OCI-M1 (cell line): ENCODE data around the gene C20orf144.

Experiments
- DNase-seq: peaks from one replicate; lab custom pipeline; 2025; lab: John Stamatoyannopoulos, UW

C20orf144 gene

DNA sequence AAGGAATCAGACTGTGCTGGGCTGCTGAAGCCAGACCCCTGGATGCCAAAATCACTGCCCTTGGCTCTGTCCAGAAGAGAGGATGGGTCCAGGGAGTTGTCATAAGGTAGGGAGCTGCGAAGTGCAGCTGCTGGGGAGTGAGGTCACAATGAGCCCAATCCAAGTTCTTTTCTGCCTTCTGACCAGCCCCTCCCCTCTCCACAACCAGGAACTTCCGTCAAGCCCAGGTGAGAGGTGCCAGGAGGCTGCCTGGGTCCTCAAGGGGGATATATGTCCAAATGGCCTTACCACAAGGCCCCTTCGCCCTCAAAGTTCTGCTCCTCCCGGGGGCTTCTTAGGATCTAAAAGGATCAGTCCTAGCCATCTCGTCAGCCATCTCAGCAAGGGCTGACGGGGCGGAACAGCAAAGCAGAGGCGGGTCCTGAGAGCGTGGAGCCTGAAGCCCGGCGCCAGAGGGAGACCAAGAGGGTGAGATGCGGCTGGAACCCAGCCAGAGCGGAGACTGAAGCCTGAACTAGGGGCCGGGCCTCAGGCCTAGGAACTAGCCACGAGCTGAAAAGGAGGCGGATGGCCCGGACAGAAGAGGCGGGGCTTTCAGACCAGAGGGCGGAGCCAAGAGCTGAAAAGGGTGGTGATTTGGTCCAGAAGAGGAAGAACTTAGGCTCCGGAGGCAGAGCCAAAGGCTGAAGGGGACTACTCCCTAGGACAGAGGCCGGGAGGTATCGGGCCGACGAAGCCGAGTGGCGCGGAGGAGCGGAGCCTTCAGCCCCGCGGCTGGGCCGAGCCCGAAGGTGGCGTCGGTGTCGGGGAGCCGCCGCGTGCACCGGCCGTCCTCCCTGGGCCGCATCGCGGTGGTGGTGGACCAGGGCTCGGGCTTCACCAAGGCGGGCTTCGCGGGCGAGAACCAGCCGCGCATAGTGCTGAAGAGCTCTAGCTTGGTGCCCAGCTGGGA, 4.4 kb downstream of the C20orf144 start, which contains the start of gene ACTL10:
Gene ACTL10, plus strand, starts transcription at position 651 of the 952 bp plus-strand sequence. CDS start 555 bp downstream, outside the sequence.
- DNase-seq = peak; percentile 99

DNA sequence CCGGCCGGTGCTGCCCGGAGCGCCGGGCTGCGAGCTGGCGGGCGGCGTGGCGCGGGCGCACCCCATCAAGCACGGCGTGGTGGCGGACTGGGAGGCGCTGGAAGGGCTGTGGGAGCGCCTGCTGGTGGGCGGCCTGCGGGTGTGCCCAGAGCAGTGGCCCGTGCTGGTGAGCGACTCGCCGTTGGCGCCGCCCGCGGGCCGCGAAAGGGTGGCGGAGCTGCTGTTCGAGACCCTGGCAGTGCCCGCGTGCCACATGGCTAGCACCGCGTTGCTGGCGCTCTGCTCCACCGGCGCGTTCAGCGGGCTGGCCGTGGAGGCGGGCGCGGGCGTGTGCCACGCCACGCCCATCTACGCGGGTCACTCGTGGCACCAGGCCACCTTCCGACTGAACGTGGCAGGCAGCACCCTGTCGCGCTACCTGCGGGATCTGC, 5.1 kb downstream of the C20orf144 start:
- DNase-seq = no peak

DNA sequence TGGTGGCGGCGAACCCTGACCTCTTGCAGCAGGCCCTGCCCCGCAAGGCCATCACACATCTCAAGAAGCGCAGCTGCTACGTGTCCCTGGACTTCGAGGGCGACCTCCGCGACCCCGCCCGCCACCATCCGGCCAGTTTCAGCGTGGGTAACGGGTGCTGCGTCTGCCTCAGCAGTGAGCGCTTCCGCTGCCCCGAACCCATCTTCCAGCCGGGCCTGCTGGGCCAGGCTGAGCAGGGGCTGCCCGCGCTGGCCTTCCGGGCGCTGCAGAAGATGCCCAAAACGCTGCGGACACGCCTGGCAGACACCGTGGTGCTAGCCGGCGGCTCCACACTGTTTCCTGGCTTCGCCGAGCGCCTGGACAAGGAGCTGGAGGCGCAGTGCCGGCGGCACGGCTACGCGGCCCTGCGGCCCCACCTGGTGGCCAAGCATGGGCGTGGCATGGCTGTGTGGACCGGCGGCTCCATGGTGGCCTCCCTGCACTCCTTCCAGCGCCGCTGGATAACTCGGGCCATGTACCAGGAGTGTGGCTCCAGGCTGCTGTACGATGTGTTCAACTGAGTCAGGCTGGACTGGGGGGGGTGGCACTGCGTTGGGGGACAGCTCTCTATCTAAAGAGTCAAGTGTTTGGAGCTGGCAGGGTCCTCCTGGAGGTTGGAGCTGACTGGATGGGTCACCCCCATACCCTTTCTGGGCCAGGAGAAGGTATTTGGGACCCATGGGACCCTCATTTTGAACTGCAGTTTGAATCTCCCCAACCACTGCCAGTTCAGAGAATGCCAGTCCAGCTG, 5.7 kb downstream of the C20orf144 start:
- DNase-seq = peak; percentile 79

DNA sequence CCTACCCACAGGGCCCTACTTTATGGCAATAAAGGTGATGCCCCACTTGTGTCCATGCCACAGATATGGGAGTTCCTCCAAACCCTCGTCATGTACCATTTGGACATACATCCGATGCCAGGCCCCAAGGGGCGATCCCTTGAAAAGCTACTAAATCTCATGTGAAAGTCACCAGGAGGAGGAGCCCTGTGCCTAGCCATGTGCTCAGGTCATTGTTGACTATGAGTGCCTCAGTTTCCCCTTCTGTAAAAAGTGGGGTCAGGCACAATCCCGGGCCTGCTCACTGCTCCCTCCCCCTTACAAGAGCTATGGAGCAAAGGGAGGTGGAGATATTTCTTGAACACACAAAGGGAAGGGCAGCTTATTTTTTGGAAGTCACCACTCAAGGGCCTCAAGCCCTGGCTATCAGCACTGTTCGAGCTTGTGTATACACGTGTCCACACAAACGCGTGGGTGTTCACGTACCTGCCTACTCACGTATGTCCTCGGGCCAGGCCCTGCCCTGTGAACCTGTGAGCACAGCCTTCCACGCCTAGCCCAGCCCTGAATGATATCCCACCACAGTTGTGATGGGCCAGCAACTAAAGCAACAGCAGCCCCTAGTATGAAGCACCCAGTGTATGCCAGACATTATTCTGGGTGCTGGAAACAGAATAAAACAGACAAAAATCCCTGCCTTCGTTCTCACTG, 6.5 kb downstream of the C20orf144 start:
- no peak for DNase-seq

DNA sequence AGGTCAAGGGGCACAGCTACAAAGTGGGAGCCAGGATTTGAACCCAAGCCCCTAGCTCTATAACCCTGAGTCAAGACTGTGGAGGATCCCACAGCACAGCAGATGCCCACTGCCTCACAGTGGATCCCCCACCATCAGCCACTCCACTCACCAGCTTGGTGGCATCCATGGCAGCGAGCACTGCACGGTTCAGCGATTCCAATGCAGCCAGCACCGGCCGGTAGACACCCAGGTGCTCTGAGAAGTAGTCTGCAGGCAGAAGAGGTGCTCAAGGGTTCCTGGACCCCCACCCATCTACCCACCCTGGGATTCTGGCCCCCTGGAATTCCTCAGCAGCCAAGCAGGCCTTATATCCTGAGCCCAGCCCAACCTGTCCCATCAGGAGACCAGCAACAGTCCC, 7.1 kb downstream of the C20orf144 start:
- no peak for DNase-seq

DNA sequence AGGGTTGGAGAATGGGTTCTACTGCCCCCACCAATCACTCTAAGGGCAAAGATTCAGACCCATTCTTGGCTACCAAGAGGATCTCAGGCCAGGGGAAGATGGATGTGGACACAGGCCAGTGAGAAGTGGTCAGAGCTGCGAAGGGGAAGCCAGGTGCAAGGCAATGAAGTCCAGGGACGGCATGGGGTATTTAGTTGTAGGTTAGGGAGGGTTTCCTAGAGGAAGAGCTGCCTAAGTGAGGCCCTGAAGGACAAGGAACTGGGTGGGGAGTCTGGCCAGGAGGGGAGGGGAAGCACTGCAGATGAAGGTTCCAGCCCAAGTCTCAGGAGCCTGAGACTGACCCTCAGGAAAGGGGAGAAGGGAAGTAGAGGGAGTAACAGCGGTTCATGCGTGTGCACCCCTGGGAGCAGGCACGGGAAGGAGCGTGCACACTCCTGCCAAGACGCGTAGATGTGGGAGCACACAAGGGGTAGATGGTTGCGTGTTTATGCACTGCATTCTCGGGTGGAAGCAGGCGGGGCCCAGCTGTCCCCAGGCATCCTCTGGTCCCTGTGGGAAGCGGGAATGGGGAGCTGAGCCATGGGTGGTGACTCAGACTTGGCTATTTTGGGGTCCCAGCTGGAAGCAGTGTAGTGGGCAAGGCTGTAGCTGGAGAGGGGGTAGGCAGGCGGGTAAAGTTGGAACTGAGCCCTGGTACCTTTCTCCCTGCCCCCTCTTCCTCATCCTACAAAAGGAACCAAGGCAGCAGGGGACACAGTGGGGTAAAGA, 7.9 kb downstream of the C20orf144 start:
- DNase-seq = no peak

DNA sequence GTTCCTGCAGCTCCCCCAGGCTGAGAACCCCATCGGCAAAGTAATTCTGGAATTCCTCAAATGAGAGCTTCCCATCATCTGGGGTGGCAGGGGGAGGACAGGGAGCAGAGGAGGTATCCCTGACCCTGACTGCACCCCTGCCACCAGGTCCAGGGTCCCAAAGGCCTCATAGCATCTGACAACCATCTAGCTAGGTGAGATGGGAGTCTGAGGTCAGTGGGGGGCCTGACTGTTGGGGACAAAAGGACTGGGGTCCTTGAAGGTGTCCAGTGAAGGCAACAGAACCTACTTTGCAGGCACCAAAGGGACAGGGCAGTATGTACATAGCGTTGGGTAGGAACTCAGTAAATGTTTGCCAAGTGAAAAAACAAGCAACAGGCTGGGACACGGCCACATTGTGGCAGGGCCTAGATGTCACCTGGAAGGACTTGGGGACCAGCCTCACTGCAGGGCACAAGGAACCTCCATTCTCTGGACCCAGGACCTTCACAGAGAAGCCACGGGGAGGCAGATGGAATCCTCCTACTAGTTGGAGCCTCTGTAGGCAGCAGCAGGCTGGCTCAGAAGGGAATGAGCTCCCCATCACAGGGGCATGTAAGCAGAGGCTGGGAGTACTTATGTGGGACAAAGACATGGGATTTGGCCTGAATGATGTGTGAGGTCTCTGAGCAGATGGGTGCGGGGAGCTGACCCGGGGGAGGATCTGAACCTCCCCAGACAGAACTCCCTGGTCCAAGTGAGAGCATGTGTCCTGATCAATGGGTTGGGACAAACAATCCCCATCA, 8.8 kb downstream of the C20orf144 start:
- no peak for DNase-seq

DNA sequence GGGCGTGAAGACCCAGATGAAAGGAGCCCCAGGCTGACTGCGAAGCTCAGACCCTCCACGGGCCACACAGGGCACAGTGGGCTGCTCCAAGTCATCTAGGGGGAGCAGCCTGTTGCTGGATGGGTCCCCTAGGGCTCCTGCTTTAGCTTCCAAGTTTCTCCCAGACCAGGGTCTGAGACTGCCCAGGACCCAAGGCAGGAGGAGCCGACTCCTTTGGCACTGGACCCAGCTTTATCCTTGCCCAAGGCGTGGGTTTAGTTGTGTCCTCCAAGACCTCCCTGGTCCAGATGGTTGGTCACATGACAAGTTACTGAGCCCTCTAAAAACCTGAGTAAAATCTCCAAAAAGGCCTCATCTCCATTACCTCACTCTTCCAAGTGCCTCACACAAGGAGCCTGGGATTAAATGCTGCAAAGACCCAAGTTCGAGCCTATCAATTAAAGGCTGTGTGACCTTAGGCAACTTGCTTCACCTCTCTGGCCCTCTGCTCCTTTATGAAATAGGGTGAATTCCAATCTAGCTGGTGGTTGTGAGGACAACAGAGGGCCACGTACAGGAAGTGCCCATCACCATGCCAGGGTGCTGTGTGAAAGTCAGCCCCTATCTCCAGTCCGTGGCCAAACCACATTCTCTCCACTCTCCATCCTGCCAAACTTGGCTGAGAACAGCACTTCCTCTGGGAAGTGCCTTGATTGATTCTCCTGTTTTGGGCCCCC, 9.6 kb downstream of the C20orf144 start:
- no peak for DNase-seq

DNA sequence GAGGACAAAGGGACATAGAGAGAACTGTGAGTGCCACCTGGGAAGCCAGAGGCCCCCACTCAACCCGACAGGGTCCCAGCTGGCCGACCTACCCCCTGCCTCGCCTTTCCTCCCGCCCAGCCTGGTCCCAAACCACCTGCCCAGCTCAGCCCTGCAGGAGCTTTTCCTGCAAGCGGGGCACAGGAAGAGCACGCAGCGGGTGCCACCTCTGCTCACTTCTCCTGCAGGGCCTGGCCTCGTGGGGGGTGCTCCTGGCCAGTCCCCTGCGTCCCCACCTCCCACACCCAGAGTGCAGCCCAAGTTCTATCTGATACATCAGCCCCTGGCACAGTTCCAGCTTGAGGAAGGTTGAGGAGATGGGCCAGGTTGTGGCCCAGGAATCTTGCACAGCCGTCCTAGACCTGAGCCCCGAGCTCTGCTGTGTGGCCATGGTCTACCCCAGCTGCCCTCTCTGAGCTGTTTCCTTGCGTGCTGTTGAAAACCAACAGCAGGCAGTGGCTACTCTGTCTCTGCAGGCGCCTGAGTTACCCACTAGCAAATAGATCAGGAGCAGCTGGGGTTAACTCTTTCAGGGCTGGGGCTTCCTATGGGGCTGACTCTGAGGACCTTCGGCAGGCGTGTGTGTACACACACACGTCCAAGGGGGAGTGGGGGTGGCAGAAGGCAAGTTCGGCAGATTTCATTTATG, 10.4 kb downstream of the C20orf144 start:
- DNase-seq = peak; percentile 11

DNA sequence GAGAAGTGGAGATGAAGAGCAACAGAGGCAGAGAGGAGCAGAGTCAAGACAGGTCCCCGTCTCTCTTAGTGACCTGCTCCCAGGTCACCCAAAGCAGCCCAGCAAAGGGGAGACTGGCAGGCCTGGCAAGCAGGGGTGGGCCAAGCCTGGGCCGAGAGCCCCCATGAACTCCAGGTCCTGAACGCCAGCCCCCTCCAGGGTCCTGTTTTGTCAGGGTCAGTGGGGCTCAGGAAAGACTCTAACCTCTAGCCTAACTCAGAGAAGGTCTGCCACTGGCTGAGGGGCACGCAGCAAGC, 10.9 kb downstream of the C20orf144 start:
- DNase-seq = no peak

DNA sequence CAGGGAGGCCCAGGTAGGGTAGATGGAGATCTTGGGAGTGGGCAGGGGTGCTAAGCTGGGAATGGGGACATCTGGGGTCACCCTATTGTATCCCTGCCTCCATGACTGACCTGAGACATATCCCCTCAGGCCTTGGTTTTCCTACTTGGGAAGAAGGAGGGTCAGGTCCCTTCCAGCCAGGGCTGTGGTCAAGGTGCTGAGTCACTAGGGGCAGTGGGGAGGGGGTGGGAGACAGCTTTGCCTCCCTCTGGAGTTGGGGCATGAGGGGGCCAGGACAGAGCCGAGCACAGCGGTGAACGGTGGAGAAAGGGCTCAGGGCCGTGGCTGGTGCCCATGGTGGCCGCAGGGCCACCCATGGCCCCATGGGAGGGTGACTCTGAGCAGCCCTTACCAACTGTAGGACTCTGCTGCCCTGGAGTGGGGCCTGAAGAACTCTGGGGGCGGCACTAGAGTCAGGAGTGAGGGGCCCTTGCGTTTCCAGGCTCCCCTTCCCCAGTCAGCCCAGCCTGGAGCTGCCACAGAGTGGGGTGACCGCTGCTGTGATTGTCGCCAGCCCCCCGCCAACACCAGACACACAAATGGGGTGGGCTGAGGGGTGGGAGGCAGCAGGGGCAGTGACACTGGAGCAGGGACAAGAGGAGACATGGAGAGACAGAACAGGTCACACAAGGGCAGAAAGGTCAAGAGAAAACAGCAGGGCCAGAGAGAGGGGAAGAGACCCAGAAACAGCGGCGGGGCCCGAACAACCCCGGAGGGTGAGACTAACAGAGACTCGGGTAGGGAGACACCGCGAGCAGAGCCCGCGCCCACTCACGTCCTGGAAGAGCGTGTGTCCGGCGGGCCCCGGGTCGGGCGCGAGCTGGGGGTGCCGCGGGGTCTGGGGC, 11.5 kb downstream of the C20orf144 start:
- peak; percentile 28 for DNase-seq

DNA sequence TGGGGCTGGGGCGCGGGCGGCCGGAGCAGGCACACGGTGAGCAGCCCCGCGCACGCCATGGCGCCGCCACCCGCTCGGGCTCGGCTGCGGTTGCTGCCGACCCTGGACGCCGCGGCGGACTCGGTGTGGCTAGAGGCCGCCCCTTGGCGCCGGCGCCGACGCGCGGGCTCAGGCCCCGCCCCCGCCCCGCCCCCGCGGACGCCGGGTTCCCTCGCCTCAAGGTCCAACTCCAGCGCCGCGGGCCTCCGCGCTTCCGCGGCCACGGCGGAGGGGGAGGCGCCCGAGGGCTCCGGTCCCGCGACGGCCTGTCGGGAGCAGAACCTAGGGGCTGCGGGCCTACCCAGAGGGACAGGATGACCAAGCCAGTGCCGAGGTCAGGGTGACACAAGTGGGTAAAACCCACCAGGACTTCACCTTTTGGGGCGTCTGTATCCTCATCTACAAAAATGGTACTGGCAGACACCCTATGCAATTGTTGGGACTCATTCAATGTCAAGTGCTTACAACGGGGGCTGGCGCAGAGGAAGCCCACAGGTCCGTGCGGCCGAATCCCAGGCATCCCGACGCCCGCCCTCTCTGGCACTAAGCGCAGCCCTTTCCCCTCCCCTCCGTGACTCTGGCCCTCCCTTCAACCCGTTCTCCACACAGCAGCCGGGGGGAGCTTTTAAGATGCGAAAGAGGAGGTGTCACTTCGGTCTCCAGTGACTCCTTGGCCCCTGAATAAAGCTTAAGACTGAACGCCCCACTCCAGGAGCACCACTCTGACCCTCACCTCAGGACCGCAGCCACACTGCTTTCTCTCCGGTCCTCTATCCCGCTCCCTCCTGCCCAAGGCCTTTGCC, 12.4 kb downstream of the C20orf144 start, which contains the start of gene NECAB3:
Gene NECAB3, minus strand, starts transcription at position 135 of the 842 bp plus-strand sequence. Its CDS starts 76 bp downstream, at position 59.
- peak; percentile 88 for DNase-seq

DNA sequence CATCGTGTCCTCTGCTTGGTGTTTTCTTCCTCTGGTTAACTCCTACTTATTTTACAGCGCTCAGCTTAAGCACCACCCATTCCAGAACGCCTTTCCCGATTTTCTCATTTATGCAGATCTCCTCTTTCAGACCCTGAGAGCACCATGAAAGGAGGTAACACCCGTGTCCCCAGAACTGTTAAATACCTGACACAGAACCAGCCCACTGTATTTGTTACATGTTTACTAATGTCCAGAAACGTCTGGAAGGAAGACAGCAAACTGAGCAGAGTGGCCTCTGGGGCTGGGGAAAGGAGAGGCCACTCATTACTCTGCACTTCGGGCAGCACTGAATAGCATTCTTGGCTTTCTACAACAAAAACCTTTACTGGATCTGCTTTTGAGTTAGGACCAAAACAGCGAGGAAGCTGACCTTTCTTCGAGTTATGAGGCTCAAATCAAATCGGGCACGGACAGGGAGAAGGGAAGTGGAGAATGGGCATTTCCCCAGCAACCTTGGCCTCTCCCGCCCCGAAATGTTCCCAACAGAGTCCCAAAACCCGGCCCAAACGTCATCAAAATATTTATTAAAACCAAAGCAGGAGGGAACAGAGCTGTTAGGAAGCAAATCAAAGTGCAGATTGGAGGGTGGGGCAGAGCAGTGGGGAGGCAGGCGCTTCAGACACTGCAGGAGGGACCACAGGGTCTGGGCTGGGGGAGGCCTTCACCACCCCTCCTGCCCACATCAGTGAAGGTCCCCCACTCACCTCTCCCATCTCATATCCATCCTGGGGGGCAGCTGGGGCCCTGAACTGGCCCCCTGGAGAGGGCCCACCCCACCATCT, 13.2 kb downstream of the C20orf144 start:
- no peak for DNase-seq

DNA sequence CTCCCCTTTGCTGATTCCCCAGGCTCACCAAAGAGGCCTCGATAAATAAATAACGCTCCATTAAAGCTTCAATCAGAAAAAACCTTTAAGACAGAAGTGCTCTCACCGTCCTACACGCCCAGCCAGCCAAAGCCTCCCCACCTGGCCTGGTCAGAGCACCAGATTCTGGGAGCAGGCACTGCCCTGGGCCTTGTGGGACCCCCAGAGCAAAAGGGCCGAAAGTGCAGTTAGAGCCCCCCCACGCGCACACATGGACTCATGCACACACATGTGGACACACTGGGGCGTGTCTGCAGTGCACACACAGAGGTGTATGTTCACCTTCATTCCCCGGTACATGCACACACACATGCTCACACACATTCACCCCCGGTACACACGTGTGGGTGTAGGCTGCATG, 14.0 kb downstream of the C20orf144 start:
- no peak for DNase-seq

DNA sequence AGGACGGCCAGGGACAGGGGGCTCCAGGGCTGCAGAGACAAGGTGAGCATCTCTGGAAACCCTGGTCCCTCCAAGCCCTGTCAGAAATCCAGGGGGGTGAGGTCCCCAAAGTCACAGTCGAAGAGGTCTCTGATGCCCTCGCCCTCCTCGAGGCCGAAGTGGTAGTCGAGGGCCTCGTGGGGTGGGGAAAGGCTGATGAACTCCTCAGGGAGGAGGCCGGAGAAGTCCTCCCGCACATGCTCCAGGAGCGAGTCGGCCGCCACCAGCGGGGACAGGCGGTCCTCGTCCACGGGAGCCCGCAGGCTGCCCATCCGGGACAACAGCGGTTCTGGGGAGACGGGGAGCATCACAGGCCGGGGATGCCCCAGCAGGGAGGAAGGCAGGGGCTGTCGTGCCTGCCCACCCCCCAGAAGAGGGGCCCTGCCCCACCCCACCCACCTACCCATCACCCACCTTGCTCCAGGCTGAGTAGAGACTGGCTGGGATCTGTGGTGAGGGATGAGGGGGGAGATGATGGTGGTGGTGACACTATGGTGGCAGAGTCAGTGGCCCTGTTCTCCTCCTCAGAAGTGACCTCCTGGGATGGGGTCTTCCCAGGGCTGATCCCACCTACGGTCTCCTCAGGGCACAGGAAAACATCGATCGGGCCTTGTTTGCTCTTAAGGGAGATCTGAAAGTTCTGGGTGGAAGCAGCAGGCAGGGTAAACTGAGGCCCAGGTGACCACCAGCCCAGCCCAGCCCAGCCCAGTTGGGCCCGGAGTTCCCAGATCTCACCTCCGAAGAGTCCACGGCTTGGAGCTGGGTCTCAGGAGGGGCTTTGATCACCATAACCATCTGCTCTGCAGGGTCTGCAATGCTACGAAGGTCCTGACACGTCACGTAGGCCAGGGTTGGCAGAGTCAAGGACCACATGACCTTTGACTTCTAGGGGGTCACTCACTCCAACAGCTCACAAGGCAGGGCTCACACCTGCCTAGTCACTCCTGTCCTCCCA, 14.8 kb downstream of the C20orf144 start:
- DNase-seq = no peak
